H9 (cell line): Measurements from ENCODE around the gene PRRC1. TPM values are rescaled to one million over a fixed set of nuclear protein-coding genes. Genes with fewer than 3 reads are reported as not detected.

Experiments
- DNase-seq: peaks from one replicate; pipeline ENCODE4 v3.0.0-alpha.2; 2017
- H2AFZ ChIP-seq: one replicate; pipeline ENCODE4 v1.6.1; 2013; ENCODE audit warnings: mild to moderate bottlenecking, low read length, control low read depth, moderate library complexity
- H2AK5ac ChIP-seq: 2 replicates; pipeline ENCODE4 v1.6.1; 2013; ENCODE audit warnings: low read length, control low read depth, mixed read lengths; ENCODE audit not compliant: insufficient read length
- H2BK120ac ChIP-seq: one replicate; pipeline ENCODE4 v1.6.1; 2013; ENCODE audit warnings: low read depth, mild to moderate bottlenecking, low read length, control low read depth, inconsistent platforms; ENCODE audit not compliant: poor library complexity, severe bottlenecking
- H2BK12ac ChIP-seq: 2 replicates; pipeline ENCODE4 v1.6.1; 2013; ENCODE audit warnings: low read length, control low read depth, mixed read lengths, low read depth; ENCODE audit not compliant: insufficient read length
- H2BK15ac ChIP-seq: 2 replicates; pipeline ENCODE4 v1.6.1; 2013; ENCODE audit warnings: low read depth, low read length, control low read depth
- H2BK20ac ChIP-seq: one replicate; pipeline ENCODE4 v1.6.1; 2013; ENCODE audit warnings: low read depth, mild to moderate bottlenecking, low read length, control low read depth, inconsistent platforms; ENCODE audit not compliant: poor library complexity, severe bottlenecking
- H2BK5ac ChIP-seq: 2 replicates; pipeline ENCODE4 v1.6.1; 2013; ENCODE audit warnings: low read length, control low read depth, mixed read lengths; ENCODE audit not compliant: insufficient read length
- H3K14ac ChIP-seq: 2 replicates; pipeline ENCODE4 v1.6.1; 2013; ENCODE audit warnings: low read length, control low read depth; ENCODE audit not compliant: insufficient read depth
- H3K18ac ChIP-seq: 2 replicates; pipeline ENCODE4 v1.6.1; 2013; ENCODE audit warnings: low read depth, mild to moderate bottlenecking, mixed read lengths, low read length, control low read depth; ENCODE audit not compliant: insufficient read length
- H3K23ac ChIP-seq: 2 replicates; pipeline ENCODE4 v1.6.1; 2013; ENCODE audit warnings: low read length, control low read depth, mixed read lengths, low read depth; ENCODE audit not compliant: insufficient read length
- H3K23me2 ChIP-seq: 2 replicates; pipeline ENCODE4 v1.6.1; 2013; ENCODE audit warnings: low read depth, mild to moderate bottlenecking, mixed read lengths, low read length, control low read depth; ENCODE audit not compliant: insufficient read length, poor library complexity, severe bottlenecking
- H3K27ac ChIP-seq: 2 replicates; pipeline ENCODE4 v1.5.1; 2013; ENCODE audit warnings: low read length, control low read depth, mixed read lengths, low read depth; ENCODE audit not compliant: insufficient read length
- H3K27me3 ChIP-seq: 2 replicates; pipeline ENCODE4 v1.6.1; 2013; ENCODE audit warnings: low read length, control low read depth, inconsistent platforms; ENCODE audit not compliant: insufficient read depth
- H3K4ac ChIP-seq: 2 replicates; pipeline ENCODE4 v1.6.1; 2013; ENCODE audit warnings: low read depth, mild to moderate bottlenecking, control low read depth, inconsistent platforms, low read length, moderate library complexity
- H3K4me1 ChIP-seq: 2 replicates; pipeline ENCODE4 v1.6.1; 2013; ENCODE audit warnings: low read length, control low read depth, inconsistent platforms; ENCODE audit not compliant: insufficient read depth
- H3K4me2 ChIP-seq: 2 replicates; pipeline ENCODE4 v1.6.1; 2013; ENCODE audit warnings: low read length, control low read depth, mixed read lengths; ENCODE audit not compliant: insufficient read length, insufficient read depth
- H3K56ac ChIP-seq: 2 replicates; pipeline ENCODE4 v1.6.1; 2013; ENCODE audit warnings: low read depth, mild to moderate bottlenecking, mixed read lengths, low read length, control low read depth; ENCODE audit not compliant: insufficient read length
- H3K79me1 ChIP-seq: 2 replicates; pipeline ENCODE4 v1.6.1; 2013; ENCODE audit warnings: low read depth, mild to moderate bottlenecking, moderate library complexity, low read length, control low read depth, inconsistent platforms; ENCODE audit not compliant: insufficient read depth, poor library complexity, severe bottlenecking
- H3K79me2 ChIP-seq: 2 replicates; pipeline ENCODE4 v1.6.1; 2013; ENCODE audit warnings: low read length, control low read depth, inconsistent platforms; ENCODE audit not compliant: insufficient read depth
- H3K9ac ChIP-seq: 2 replicates; pipeline ENCODE4 v1.6.1; 2013; ENCODE audit warnings: low read length, control low read depth, mixed read lengths; ENCODE audit not compliant: insufficient read length; ENCODE audit errors: extremely low read depth
- H3K9me3 ChIP-seq: one replicate; pipeline ENCODE4 v1.6.1; 2013; ENCODE audit warnings: low read depth, low read length, inconsistent platforms; ENCODE audit not compliant: control insufficient read depth
- H3T11ph ChIP-seq: one replicate; pipeline ENCODE4 v1.6.1; 2013; ENCODE audit warnings: mild to moderate bottlenecking, low read length, control low read depth, inconsistent platforms
- H4K20me1 ChIP-seq: one replicate; pipeline ENCODE4 v1.6.1; 2013; ENCODE audit not compliant: control insufficient read depth, insufficient read length, insufficient read depth
- H4K5ac ChIP-seq: 2 replicates; pipeline ENCODE4 v1.6.1; 2013; ENCODE audit warnings: low read depth, mild to moderate bottlenecking, mixed read lengths, low read length, control low read depth; ENCODE audit not compliant: insufficient read length
- H4K8ac ChIP-seq: replicated peaks from 2 replicates; pipeline ENCODE4 v1.6.1; 2013; ENCODE audit warnings: low read length, control low read depth, mixed read lengths, low read depth; ENCODE audit not compliant: insufficient read length
- H4K91ac ChIP-seq: 2 replicates; pipeline ENCODE4 v1.6.1; 2013; ENCODE audit warnings: low read depth, mild to moderate bottlenecking, moderate library complexity, mixed read lengths, low read length, control low read depth; ENCODE audit not compliant: insufficient read length
- H3K27ac Mint-ChIP-seq, 3 experiments: 2 replicates in 2 of 3; 3 replicates in 1 of 3; pipeline ENCODE4 v1.8.0; 2020 to 2021; ENCODE audit warnings: mixed read lengths in 3 of 3, mild to moderate bottlenecking in 1 of 3, moderate library complexity in 1 of 3
- H3K27me3 Mint-ChIP-seq: 2 replicates; pipeline ENCODE4 v1.8.0; 2021; ENCODE audit warnings: low read depth, mild to moderate bottlenecking, moderate library complexity, mixed read lengths
- H3K36me3 Mint-ChIP-seq, 3 experiments: 2 replicates in 2 of 3; 3 replicates in 1 of 3; pipeline ENCODE4 v1.8.0; 2020 to 2021; ENCODE audit warnings: low read depth in 3 of 3, mixed read lengths in 3 of 3; ENCODE audit not compliant: insufficient read depth in 1 of 3
- H3K4me1 Mint-ChIP-seq, 2 experiments: 2 replicates each; pipeline ENCODE4 v1.8.0; 2020; ENCODE audit warnings: mixed read lengths in 2 of 2
- H3K4me3 Mint-ChIP-seq, 2 experiments: 2 replicates in 1 of 2; 3 replicates in 1 of 2; pipeline ENCODE4 v1.8.0; 2020 to 2021; ENCODE audit warnings: mild to moderate bottlenecking in 2 of 2, mixed read lengths in 2 of 2, moderate library complexity in 1 of 2
- H3K9me3 Mint-ChIP-seq, 2 experiments: 2 replicates in 1 of 2; 3 replicates in 1 of 2; pipeline ENCODE4 v1.8.0; 2020; ENCODE audit warnings: mild to moderate bottlenecking in 2 of 2, mixed read lengths in 2 of 2, moderate library complexity in 1 of 2
- WGBS: extraction: QIAGEN DNeasy Blood & Tissue Kit; methylation state at CpG from one replicate; pipeline ENCODE4 v1.1.7; 2013; ENCODE audit warnings: missing lambda C conversion rate, low lambda C conversion rate, mixed read lengths; ENCODE audit not compliant: insufficient read length; ENCODE audit errors: extremely low coverage; 5-methylcytosine and 5-hydroxymethylcytosine counted together
- total RNA-seq: library from RNA; stranded (reverse); gene quantifications from 2 replicates; pipeline ENCODE4 v1.2.1, GENCODE V29; 2021
- TF ChIP-seq, protein P1 (sequence below): fragments of 200-600 bp; sonication (generic); conservative IDR thresholded peaks from 3 replicates; pipeline ENCODE4 v1.8.0; 2021; ENCODE audit warnings: antibody characterized with exemption, mild to moderate bottlenecking

Gene PRRC1
- total RNA-seq, 1 experiment from 2014 or later: 70.7 TPM

GRCh38 chr5:127472700-127473099 is 44.7 kb upstream of the PRRC1 start:
- Mint-ChIP-seq H3K9me3 (no peaks in the 10 kb centered on the region), H3K27me3 (no peaks in the 10 kb centered on the region), H3K4me1 (peaks cover 0 to 9% of the 10 kb centered on the region in 2 experiments; a peak in 2 of 4 replicates), H3K36me3 (no peaks in the 10 kb centered on the region), H3K4me3 (no peak overlapping the region), H3K27ac (no peak overlapping the region)
- no CpG with 5 or more reads among the region's 3 CpGs for WGBS
- no peak overlapping the region for H2BK20ac ChIP-seq
- no peak overlapping the region for H4K91ac ChIP-seq
- no peaks in the 10 kb centered on the region for H3K9me3 ChIP-seq
- TF ChIP-seq, protein P1, sequence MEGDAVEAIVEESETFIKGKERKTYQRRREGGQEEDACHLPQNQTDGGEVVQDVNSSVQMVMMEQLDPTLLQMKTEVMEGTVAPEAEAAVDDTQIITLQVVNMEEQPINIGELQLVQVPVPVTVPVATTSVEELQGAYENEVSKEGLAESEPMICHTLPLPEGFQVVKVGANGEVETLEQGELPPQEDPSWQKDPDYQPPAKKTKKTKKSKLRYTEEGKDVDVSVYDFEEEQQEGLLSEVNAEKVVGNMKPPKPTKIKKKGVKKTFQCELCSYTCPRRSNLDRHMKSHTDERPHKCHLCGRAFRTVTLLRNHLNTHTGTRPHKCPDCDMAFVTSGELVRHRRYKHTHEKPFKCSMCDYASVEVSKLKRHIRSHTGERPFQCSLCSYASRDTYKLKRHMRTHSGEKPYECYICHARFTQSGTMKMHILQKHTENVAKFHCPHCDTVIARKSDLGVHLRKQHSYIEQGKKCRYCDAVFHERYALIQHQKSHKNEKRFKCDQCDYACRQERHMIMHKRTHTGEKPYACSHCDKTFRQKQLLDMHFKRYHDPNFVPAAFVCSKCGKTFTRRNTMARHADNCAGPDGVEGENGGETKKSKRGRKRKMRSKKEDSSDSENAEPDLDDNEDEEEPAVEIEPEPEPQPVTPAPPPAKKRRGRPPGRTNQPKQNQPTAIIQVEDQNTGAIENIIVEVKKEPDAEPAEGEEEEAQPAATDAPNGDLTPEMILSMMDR: no peak
- no peaks in the 10 kb centered on the region for H3K79me1 ChIP-seq
- H3K23ac ChIP-seq: no peak overlapping the region
- H3K4ac ChIP-seq: no peak overlapping the region
- H3K9ac ChIP-seq: no peak overlapping the region
- no peaks in the 10 kb centered on the region for H3K79me2 ChIP-seq
- H3T11ph ChIP-seq: no peak overlapping the region
- no peak for DNase-seq
- H3K23me2 ChIP-seq: no peaks in the 10 kb centered on the region
- H2BK120ac ChIP-seq: no peak overlapping the region
- H3K18ac ChIP-seq: no peak overlapping the region
- no peak overlapping the region for H3K14ac ChIP-seq
- no peaks in the 10 kb centered on the region for H4K20me1 ChIP-seq
- no peak overlapping the region for H2BK12ac ChIP-seq
- no peak overlapping the region for H3K56ac ChIP-seq
- no peaks in the 10 kb centered on the region for H3K4me1 ChIP-seq
- H3K27me3 ChIP-seq: no peaks in the 10 kb centered on the region
- H3K4me2 ChIP-seq: no peak overlapping the region
- H4K5ac ChIP-seq: no peak overlapping the region
- H4K8ac ChIP-seq: no peak overlapping the region
- no peak overlapping the region for H2BK5ac ChIP-seq
- H2AK5ac ChIP-seq: no peak overlapping the region
- H3K27ac ChIP-seq: no peak overlapping the region
- H2AFZ ChIP-seq: no peak overlapping the region
- H2BK15ac ChIP-seq: no peak overlapping the region
